Esophagus squamous epithelium (tissue), 5 donors: ENCODE measurements around the gene LRCOL1. TPM values are rescaled to one million over a fixed set of nuclear protein-coding genes. Genes with fewer than 3 reads are reported as not detected.

Source experiments
- DNase-seq: peaks from one replicate; lab custom pipeline; 2025; lab: John Stamatoyannopoulos, UW
- H3K27ac ChIP-seq, 4 donors: fragments of 200-600 bp; sonication (generic); one replicate each; pipeline ENCODE4 v1.5.1; 2016 to 2019; ENCODE audit warnings: mild to moderate bottlenecking in 1 of 4
- H3K27me3 ChIP-seq, 4 donors: fragments of 200-600 bp; sonication (generic); 1 replicate in 3 of 4; 2 replicates in 1 of 4; pipeline versions ENCODE4 v1.5.1 to v1.6.0; 2017 to 2021; ENCODE audit warnings: antibody characterized with exemption in 1 of 4
- H3K36me3 ChIP-seq, 3 donors: fragments of 200-600 bp; sonication (generic); one replicate each; pipeline ENCODE4 v1.5.1; 2016 to 2019
- H3K4me1 ChIP-seq, 3 donors: fragments of 200-600 bp; sonication (generic); one replicate each; pipeline ENCODE4 v1.5.1; 2017 to 2019
- H3K4me3 ChIP-seq, 4 donors: fragments of 200-600 bp; sonication (generic); 1 replicate in 3 of 4; 2 replicates in 1 of 4; pipeline ENCODE4 v1.5.1; 2016 to 2019; ENCODE audit warnings: mild to moderate bottlenecking in 2 of 4, moderate library complexity in 1 of 4
- H3K9me3 ChIP-seq, 3 donors: fragments of 200-600 bp; sonication (generic); one replicate each; pipeline ENCODE4 v1.5.1; 2016 to 2019
- POLR2A ChIP-seq, 4 donors: fragments of 450-650 bp; IDR thresholded peaks; one replicate each; pipeline ENCODE4 v1.6.1; 2017; ENCODE audit warnings: antibody characterized with exemption in 4 of 4, mild to moderate bottlenecking in 4 of 4, moderate library complexity in 3 of 4
- WGBS, 2 donors: methylation state at CpG; one replicate each; pipeline ENCODE4 v1.1.5; 2018; 5-methylcytosine and 5-hydroxymethylcytosine counted together
- intact Hi-C: fragments of 100-400 bp; cut with DNase I; formaldehyde crosslinking; loops from one replicate; pipeline ENCODE4 v1.15.0; 2022
- total RNA-seq, 4 donors: library from RNA; depleted of rRNA; stranded (reverse); fragments of >200 nt; gene quantifications; one replicate each; pipeline ENCODE4 v1.1.0, GENCODE V29; 2016
- TF ChIP-seq, protein P1 (sequence below), 6 experiments: fragments of 450-650 bp in 4 of 6; fragments of 200-600 bp in 2 of 6; sonication (generic) in 2 of 6; IDR thresholded peaks; one replicate each; pipeline ENCODE4 v1.5.1; 2016 to 2019; ENCODE audit warnings: antibody characterized with exemption in 6 of 6, mild to moderate bottlenecking in 4 of 6, moderate library complexity in 4 of 6
- donor health status: DM: yes; HTN: yes; CAD: no.

LRCOL1 gene
- total RNA-seq, 4 donors from 2014 or later, result 1.5 TPM; not detected in 3

DNA sequence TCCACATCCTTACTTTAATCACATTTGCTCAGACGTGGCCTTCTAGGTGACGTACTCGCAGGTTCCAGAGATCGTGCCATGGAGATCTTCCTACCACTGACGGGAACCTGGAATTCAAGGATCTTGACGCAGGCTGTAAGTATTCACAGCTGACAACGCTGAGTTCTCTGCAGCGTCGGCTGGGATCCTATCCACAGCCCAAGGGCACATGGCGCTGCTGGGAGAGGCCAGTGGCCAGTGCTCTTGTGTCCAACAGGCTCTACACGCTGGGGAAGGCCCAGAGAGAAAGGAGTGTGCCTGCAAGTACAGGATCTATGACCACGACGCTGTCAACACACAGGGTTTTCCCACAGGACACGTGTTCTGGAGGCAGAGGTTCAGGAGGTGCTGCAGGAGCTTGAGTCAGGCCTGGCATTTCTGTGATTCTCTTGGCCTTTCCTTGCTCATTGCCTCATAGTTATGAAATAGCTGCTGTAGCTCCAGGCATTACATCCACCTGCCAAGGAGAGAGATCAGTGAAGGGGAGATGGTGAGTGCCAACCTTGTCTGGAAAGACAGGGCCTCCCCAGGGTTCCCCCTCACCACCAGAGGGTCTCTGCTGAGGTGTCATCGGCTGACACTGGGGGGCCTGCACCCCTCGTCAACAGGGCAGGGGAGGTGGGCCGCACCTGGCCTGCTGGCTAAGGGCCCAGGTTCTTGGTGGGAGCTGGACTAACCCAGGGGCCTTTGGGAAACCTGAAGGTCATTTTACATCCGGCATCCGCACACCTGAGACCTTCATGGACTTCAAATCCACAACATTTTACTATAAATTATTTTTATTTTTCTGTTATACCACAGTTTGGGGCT is 21.3 kb downstream of the LRCOL1 start:
- no peak overlapping the region for H3K27ac ChIP-seq
- H3K4me1 ChIP-seq, result peaks cover 2 to 7% (median 4%) of the 10 kb centered on the region in 3 donors
- WGBS, 2 donors, result 80 to 87% methylated on average over 13 to 14 of the region's 19 CpGs
- peaks cover 0 to 11% (median 0%) of the 10 kb centered on the region in 3 donors for H3K36me3 ChIP-seq
- H3K27me3 ChIP-seq, result peaks cover 0 to 31% (median 0%) of the 10 kb centered on the region in 4 donors
- intact Hi-C loops, result no loop called here
- no peak for DNase-seq
- H3K9me3 ChIP-seq, result no peaks in the 10 kb centered on the region
- TF ChIP-seq POLR2A (IDR thresholded peaks at IDR 0.05), result no peak
- TF ChIP-seq, protein P1, sequence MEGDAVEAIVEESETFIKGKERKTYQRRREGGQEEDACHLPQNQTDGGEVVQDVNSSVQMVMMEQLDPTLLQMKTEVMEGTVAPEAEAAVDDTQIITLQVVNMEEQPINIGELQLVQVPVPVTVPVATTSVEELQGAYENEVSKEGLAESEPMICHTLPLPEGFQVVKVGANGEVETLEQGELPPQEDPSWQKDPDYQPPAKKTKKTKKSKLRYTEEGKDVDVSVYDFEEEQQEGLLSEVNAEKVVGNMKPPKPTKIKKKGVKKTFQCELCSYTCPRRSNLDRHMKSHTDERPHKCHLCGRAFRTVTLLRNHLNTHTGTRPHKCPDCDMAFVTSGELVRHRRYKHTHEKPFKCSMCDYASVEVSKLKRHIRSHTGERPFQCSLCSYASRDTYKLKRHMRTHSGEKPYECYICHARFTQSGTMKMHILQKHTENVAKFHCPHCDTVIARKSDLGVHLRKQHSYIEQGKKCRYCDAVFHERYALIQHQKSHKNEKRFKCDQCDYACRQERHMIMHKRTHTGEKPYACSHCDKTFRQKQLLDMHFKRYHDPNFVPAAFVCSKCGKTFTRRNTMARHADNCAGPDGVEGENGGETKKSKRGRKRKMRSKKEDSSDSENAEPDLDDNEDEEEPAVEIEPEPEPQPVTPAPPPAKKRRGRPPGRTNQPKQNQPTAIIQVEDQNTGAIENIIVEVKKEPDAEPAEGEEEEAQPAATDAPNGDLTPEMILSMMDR (IDR thresholded peaks at IDR 0.05), result no peak
- H3K4me3 ChIP-seq, result no peak overlapping the region

DNA sequence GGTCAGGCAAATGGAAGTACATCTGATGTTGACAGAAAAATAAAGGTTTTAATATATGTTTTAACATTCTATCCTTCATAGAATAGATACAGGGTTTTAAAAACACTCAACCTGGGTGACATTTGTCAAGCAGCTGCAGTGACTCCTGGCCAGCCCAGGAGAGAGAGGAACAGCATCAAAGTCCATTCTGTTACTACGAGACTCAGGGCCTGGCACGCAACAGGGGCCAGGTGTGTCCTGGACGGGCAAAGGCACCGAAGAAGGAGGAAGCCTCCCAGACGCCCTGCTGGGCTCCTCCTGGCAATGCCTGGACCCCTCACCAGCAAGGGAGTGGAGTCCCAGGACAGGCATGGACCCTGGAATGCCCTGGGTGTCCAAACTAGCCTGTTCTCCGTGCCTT is 22.1 kb downstream of the LRCOL1 start:
- H3K9me3 ChIP-seq, result no peaks in the 10 kb centered on the region
- WGBS, 2 donors, result 63 to 82% methylated on average over 2 to 3 of the region's 6 CpGs
- H3K27me3 ChIP-seq, result peaks cover 0 to 27% (median 0%) of the 10 kb centered on the region in 4 donors
- no peak overlapping the region for H3K27ac ChIP-seq
- TF ChIP-seq POLR2A (IDR thresholded peaks at IDR 0.05), result no peak
- TF ChIP-seq, protein P1 (IDR thresholded peaks at IDR 0.05), result no peak
- DNase-seq, result no peak
- no peak overlapping the region for H3K4me3 ChIP-seq
- peaks cover 0 to under 1% (median 0%) of the 10 kb centered on the region in 3 donors for H3K4me1 ChIP-seq
- intact Hi-C loops, result no loop called here
- peaks cover 0 to 18% (median 0%) of the 10 kb centered on the region in 3 donors for H3K36me3 ChIP-seq

DNA sequence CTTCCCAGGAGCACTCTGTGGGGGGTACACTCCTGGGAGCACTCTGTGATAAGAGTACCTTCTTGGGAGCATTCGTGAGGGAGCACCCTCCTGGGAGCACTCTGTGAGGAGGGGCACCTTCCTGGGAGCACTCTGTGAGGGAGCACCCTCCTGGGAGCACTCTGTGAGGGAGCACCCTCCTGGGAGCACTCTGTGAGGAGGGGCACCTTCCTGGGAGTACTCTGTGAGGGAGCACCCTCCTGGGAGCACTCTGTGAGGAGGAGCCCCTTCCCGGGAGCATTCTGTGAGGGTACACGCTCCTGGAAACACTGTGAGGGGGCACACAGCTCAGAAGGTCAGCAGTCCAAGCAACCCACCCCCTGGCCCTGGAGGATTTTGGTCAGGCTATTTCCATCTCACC is 22.6 kb downstream of the LRCOL1 start:
- intact Hi-C loops, result no loop called here
- WGBS, 2 donors, result 0% methylated on average over 1 of the region's 3 CpGs; no CpG with 5 or more reads in 1 of the 2 donors
- Histone ChIP-seq H3K4me3 (no peak overlapping the region), H3K27ac (no peak overlapping the region), H3K27me3 (peaks cover 0 to 22% (median 0%) of the 10 kb centered on the region in 4 donors), H3K4me1 (peaks cover 0 to 2% (median 0%) of the 10 kb centered on the region in 3 donors), H3K36me3 (peaks cover 0 to 24% (median 0%) of the 10 kb centered on the region in 3 donors), H3K9me3 (no peaks in the 10 kb centered on the region)
- no peak for TF ChIP-seq POLR2A (IDR thresholded peaks at IDR 0.05)
- no peak for DNase-seq

DNA sequence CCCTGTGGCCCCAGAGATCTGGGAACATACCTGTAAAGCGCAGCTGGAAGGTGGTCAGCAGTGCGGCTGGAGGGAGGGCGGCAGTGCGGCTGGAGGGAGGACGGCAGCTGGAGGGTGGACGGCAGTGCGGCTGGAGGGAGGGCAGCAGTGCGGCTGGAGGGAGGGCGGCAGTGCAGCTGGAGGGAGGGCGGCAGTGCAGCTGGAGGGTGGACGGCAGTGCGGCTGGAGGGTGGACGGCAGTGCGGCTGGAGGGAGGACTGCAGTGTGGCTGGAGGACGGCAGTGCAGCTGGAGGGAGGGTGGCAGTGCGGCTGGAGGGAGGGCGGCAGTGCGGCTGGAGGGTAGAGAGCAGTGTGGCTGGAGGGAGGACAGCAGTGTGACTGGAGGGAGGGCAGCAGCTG is 23.5 kb downstream of the LRCOL1 start:
- Histone ChIP-seq H3K4me1 (peaks cover 0 to 5% (median 0%) of the 10 kb centered on the region in 3 donors), H3K27me3 (peaks cover 0 to 14% (median 0%) of the 10 kb centered on the region in 4 donors), H3K36me3 (peaks cover 0 to 32% (median 0%) of the 10 kb centered on the region in 3 donors), H3K27ac (no peak overlapping the region), H3K4me3 (no peak overlapping the region), H3K9me3 (no peaks in the 10 kb centered on the region)
- WGBS, 2 donors, result 86 to 92% methylated on average over 17 to 18 of the region's 18 CpGs
- DNase-seq, result no peak
- intact Hi-C loops, result no loop called here
- no peak for TF ChIP-seq POLR2A (IDR thresholded peaks at IDR 0.05)
- TF ChIP-seq, protein P1 (IDR thresholded peaks at IDR 0.05), result no peak

DNA sequence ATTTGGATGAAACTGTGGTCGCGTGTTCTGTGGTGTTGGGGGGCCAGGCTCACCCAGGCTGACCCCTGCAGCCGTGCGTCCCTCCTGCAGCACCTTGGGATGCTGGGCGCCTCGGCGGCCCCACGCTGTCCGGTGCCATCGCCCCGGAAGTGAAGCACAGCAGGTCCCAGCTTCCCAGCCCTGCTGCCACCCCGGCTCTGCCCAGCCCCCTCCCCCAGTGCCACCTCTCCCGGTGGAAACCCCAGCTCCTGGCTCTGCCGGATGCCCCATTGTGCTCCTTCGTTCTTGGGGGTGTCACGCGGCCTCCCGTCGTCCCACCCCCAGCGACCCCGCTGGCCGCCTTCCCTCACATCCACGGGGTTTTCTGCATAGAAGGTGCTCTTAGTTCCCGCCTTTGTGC is 25.2 kb downstream of the LRCOL1 start:
- H3K27ac ChIP-seq, result no peak overlapping the region
- DNase-seq, result no peak
- WGBS, 2 donors, result 81 to 84% methylated on average over 4 to 14 of the region's 24 CpGs
- H3K4me1 ChIP-seq, result peaks cover 0 to 10% (median 0%) of the 10 kb centered on the region in 3 donors
- peaks cover 0 to 7% (median 0%) of the 10 kb centered on the region in 4 donors for H3K27me3 ChIP-seq
- H3K9me3 ChIP-seq, result no peaks in the 10 kb centered on the region
- intact Hi-C loops, result no loop called here
- peaks cover 0 to 50% (median 0%) of the 10 kb centered on the region in 3 donors for H3K36me3 ChIP-seq
- no peak for TF ChIP-seq POLR2A (IDR thresholded peaks at IDR 0.05)
- TF ChIP-seq, protein P1 (IDR thresholded peaks at IDR 0.05), result no peak
- H3K4me3 ChIP-seq, result no peak overlapping the region
